SU-DHL-6 (cell line): ENCODE data around the gene RAD51B.

ENCODE experiments used
- H2AFZ ChIP-seq: fragments of 200-600 bp; sonication (generic); 2 replicates; pipeline ENCODE4 v1.6.1; 2014; ENCODE audit warnings: low read depth, mild to moderate bottlenecking, moderate library complexity, mixed read lengths, antibody characterized with exemption, low read length; ENCODE audit not compliant: severe bottlenecking
- H3F3A ChIP-seq: fragments of 200-600 bp; shearing (Covaris generic); 2 replicates; pipeline ENCODE4 v1.6.0; 2016; ENCODE audit warnings: antibody characterized with exemption, mild to moderate bottlenecking; ENCODE audit not compliant: insufficient read depth
- H3K27ac ChIP-seq: fragments of 200-600 bp; sonication (generic); 2 replicates; pipeline ENCODE4 v1.5.1; 2016; ENCODE audit warnings: low read depth, mild to moderate bottlenecking, low read length, moderate library complexity, mixed read lengths
- H3K27me3 ChIP-seq: fragments of 200-600 bp; sonication (generic), shearing (Covaris generic); 2 replicates; pipeline ENCODE4 v1.6.0; 2014; ENCODE audit warnings: mild to moderate bottlenecking, low read length
- H3K36me3 ChIP-seq: fragments of 200-600 bp; sonication (generic); 2 replicates; pipeline ENCODE4 v1.6.1; 2014; ENCODE audit warnings: mild to moderate bottlenecking, low read length, mixed read lengths
- H3K4me2 ChIP-seq: fragments of 300-600, 200-600 bp; shearing (Covaris generic), sonication (generic); 2 replicates; pipeline ENCODE4 v1.6.0; 2014; ENCODE audit warnings: low read length, low read depth, mild to moderate bottlenecking; ENCODE audit not compliant: poor library complexity, severe bottlenecking
- H3K4me3 ChIP-seq: fragments of 200-600 bp; sonication (generic); 2 replicates; pipeline ENCODE4 v1.5.1; 2014; ENCODE audit warnings: antibody characterized with exemption, low read length, mild to moderate bottlenecking, mixed read lengths; ENCODE audit not compliant: insufficient read depth, poor library complexity, severe bottlenecking
- H3K79me2 ChIP-seq: fragments of 200-600 bp; sonication (generic); 2 replicates; pipeline ENCODE4 v1.6.1; 2014; ENCODE audit warnings: mild to moderate bottlenecking, low read length, moderate library complexity; ENCODE audit not compliant: insufficient read depth
- H3K9ac ChIP-seq: fragments of 200-600 bp; sonication (generic); 2 replicates; pipeline ENCODE4 v1.7.0; 2014; ENCODE audit warnings: mild to moderate bottlenecking, low read length
- H3K9me2 ChIP-seq: fragments of 200-600 bp; sonication (generic); replicated peaks from 2 replicates; pipeline ENCODE4 v1.6.1; 2014; ENCODE audit warnings: low read length; ENCODE audit not compliant: insufficient read depth
- H3K9me3 ChIP-seq: fragments of 200-600 bp; sonication (generic); 2 replicates; pipeline ENCODE4 v1.6.1; 2014; ENCODE audit warnings: low read length, mixed read lengths; ENCODE audit not compliant: insufficient read depth
- H4K20me1 ChIP-seq: fragments of 200-600 bp; sonication (generic); 2 replicates; pipeline ENCODE4 v1.6.1; 2014; ENCODE audit warnings: low read depth, mild to moderate bottlenecking, antibody characterized with exemption, low read length, moderate library complexity, mixed read lengths
- CTCF ChIP-seq: fragments of 200-600 bp; sonication (generic); IDR thresholded peaks from one replicate; pipeline ENCODE4 v1.5.1; 2017; ENCODE audit warnings: antibody characterized with exemption, mild to moderate bottlenecking, low read length, moderate library complexity; ENCODE audit not compliant: insufficient read depth, poor library complexity, severe bottlenecking
- EZH2phosphoT487 ChIP-seq: fragments of 200-600 bp; sonication (generic), shearing (Covaris generic); conservative IDR thresholded peaks from 2 replicates; pipeline ENCODE4 v1.6.1; 2018; ENCODE audit warnings: mild to moderate bottlenecking, antibody characterized with exemption, low read length, moderate library complexity, mixed read lengths

Gene RAD51B

DNA sequence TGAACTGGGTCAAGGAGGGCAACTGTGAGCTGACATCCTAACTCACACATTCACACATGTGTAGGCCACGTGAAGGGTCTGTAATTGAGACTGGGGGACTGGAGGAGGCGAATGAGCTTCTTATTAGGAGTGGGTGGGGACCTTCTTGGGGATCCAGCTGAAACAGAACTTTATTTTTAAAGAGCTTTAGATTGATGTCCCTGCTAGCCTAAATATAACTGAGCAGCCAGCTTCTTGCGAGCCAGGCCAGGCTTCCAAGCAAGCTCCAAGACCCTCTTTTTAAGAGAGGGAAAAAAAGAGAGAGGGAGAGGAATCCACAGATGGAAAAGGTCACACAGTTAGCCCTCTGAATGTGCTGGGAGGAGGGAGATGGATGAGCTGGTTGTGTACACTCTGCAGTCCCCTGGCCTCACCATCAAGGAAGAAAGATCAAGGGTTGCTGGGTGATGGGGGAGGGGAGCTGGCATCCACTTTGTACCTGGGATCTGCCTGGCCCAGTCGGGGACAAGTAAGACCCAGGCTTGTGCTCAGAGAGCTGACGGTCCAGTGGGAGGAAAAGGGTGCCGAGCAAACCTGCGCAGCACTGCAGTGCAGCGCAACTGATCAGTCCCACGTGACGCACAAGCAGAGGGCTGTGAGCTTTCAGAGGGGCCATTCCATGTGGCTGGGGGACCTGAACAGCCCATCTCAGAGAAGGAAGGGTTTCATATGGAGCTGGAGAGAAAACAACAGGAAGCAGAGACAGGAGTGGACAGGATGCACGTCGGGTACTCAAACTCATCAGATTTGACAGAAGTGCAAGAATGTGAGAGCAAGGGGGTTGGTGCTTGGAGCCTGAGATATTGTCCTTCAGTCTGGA lies 818.8 kb downstream of the RAD51B start:
- H4K20me1 ChIP-seq = no peaks in the 10 kb centered on the region
- no peak overlapping the region for H3K4me3 ChIP-seq
- no peak overlapping the region for H2AFZ ChIP-seq
- TF ChIP-seq EZH2phosphoT487 = no peak
- no peak for TF ChIP-seq CTCF
- no peaks in the 10 kb centered on the region for H3K27me3 ChIP-seq
- H3K9me2 ChIP-seq = no peaks in the 10 kb centered on the region
- H3K9ac ChIP-seq = no peak overlapping the region
- H3F3A ChIP-seq = no peaks in the 10 kb centered on the region
- H3K27ac ChIP-seq = no peak overlapping the region
- peaks cover 10% of the 10 kb centered on the region; the same call in 1 of the 2 replicates for H3K36me3 ChIP-seq
- no peaks in the 10 kb centered on the region for H3K79me2 ChIP-seq
- peaks cover 12% of the 10 kb centered on the region; the same call in 1 of the 2 replicates for H3K9me3 ChIP-seq
- H3K4me2 ChIP-seq = no peak overlapping the region

GRCh38 chr14:68639000-68639757 lies 819.6 kb downstream of the RAD51B start:
- H3K79me2 ChIP-seq = no peaks in the 10 kb centered on the region
- no peaks in the 10 kb centered on the region for H3K27me3 ChIP-seq
- no peak overlapping the region for H3K9ac ChIP-seq
- TF ChIP-seq EZH2phosphoT487 = no peak
- TF ChIP-seq CTCF = no peak
- no peak overlapping the region for H3K4me3 ChIP-seq
- H3K9me2 ChIP-seq = no peaks in the 10 kb centered on the region
- H2AFZ ChIP-seq = no peak overlapping the region
- H3K27ac ChIP-seq = no peak overlapping the region
- peaks cover 12% of the 10 kb centered on the region; the same call in 1 of the 2 replicates for H3K9me3 ChIP-seq
- H4K20me1 ChIP-seq = no peaks in the 10 kb centered on the region
- H3K4me2 ChIP-seq = no peak overlapping the region
- no peaks in the 10 kb centered on the region for H3F3A ChIP-seq
- peaks cover 10% of the 10 kb centered on the region; the same call in 1 of the 2 replicates for H3K36me3 ChIP-seq

GRCh38 chr14:68639758-68640574 lies 820.4 kb downstream of the RAD51B start:
- Histone ChIP-seq H3K9me3 (peaks cover 12% of the 10 kb centered on the region; the same call in 1 of the 2 replicates), H3K9me2 (no peaks in the 10 kb centered on the region), H3K27me3 (no peaks in the 10 kb centered on the region), H3K79me2 (no peaks in the 10 kb centered on the region), H2AFZ (no peak overlapping the region), H4K20me1 (no peaks in the 10 kb centered on the region), H3K4me3 (no peak overlapping the region), H3K4me2 (no peak overlapping the region), H3K9ac (no peak overlapping the region), H3K36me3 (peaks cover 10% of the 10 kb centered on the region; the same call in 1 of the 2 replicates), H3K27ac (no peak overlapping the region), H3F3A (no peaks in the 10 kb centered on the region)
- TF ChIP-seq CTCF (no peak), EZH2phosphoT487 (no peak)
